ENCODE data around the gene REM1. TPM values are rescaled to one million over a fixed set of nuclear protein-coding genes. Genes with fewer than 3 reads are reported as not detected.

Gene REM1
- total RNA-seq, 1 donor from 2014 or later = 1.5 TPM

DNA sequence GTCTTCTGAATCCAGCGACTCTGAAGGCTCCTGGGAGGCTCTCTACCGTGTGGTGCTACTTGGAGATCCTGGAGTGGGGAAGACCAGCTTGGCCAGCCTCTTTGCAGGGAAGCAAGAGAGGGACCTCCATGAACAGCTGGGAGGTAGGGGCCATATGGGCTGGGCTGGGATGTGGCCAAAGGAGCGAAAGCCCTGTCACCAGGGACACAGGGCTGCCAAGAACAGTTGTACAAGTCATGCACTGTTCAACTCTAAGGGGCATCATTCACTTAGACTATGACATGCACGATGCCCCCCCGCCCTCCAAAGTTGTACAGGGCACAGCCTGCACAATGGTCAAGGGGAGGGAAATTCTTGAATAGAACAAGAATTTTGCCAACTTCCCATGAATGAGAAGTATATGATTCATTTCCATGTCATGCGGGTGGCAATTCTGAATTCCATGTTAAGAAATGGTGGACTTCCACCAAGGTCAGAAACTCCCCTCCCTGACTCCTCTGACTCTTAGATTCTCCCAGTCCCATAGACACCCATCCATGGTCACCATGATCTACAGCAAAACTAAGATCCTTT lies 1.6 kb downstream of the REM1 start:
- Histone ChIP-seq H3K9me3 (replicated peaks) (no peaks in the 10 kb centered on the region), H3K27me3 (ENCODE audit: low read depth) (peaks cover 53% of the 10 kb centered on the region), H3K4me1 (peaks cover 29% of the 10 kb centered on the region), H3K27ac (replicated peaks) (peak overlapping the region; percentile 74), H3K36me3 (no peaks in the 10 kb centered on the region), H3K4me3 (peak overlapping the region; percentile 68)
- intact Hi-C loops (cut with micrococcal nuclease) = no loop called here
- no peak for DNase-seq
- TF ChIP-seq, protein P1, sequence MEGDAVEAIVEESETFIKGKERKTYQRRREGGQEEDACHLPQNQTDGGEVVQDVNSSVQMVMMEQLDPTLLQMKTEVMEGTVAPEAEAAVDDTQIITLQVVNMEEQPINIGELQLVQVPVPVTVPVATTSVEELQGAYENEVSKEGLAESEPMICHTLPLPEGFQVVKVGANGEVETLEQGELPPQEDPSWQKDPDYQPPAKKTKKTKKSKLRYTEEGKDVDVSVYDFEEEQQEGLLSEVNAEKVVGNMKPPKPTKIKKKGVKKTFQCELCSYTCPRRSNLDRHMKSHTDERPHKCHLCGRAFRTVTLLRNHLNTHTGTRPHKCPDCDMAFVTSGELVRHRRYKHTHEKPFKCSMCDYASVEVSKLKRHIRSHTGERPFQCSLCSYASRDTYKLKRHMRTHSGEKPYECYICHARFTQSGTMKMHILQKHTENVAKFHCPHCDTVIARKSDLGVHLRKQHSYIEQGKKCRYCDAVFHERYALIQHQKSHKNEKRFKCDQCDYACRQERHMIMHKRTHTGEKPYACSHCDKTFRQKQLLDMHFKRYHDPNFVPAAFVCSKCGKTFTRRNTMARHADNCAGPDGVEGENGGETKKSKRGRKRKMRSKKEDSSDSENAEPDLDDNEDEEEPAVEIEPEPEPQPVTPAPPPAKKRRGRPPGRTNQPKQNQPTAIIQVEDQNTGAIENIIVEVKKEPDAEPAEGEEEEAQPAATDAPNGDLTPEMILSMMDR (IDR thresholded peaks at IDR 0.05; ENCODE audit: borderline replicate concordance) = no peak

GRCh38 chr20:31484001-31484400 lies 8.9 kb downstream of the REM1 start:
- Histone ChIP-seq H3K4me1 (peaks cover 24% of the 10 kb centered on the region), H3K27ac (replicated peaks) (no peak overlapping the region), H3K4me3 (no peak overlapping the region), H3K9me3 (replicated peaks) (no peaks in the 10 kb centered on the region), H3K36me3 (no peaks in the 10 kb centered on the region), H3K27me3 (ENCODE audit: low read depth) (peaks cover 44% of the 10 kb centered on the region)
- TF ChIP-seq, protein P1 (IDR thresholded peaks at IDR 0.05; ENCODE audit: borderline replicate concordance) = no peak
- DNase-seq = no peak
- intact Hi-C loops (cut with micrococcal nuclease) = no loop called here

GRCh38 chr20:31485450-31486339 lies 10.6 kb downstream of the REM1 start:
- intact Hi-C loops (cut with micrococcal nuclease) = no loop called here
- TF ChIP-seq, protein P1 (IDR thresholded peaks at IDR 0.05; ENCODE audit: borderline replicate concordance) = no peak
- peak; percentile 76 for DNase-seq

GRCh38 chr20:31488115-31488514 lies 13.0 kb downstream of the REM1 start:
- Histone ChIP-seq H3K4me3 (no peak overlapping the region), H3K27ac (replicated peaks) (peak overlapping the region; percentile 13), H3K36me3 (no peaks in the 10 kb centered on the region), H3K9me3 (replicated peaks) (no peaks in the 10 kb centered on the region), H3K4me1 (peaks cover 24% of the 10 kb centered on the region), H3K27me3 (ENCODE audit: low read depth) (peaks cover 29% of the 10 kb centered on the region)
- no peak for DNase-seq
- intact Hi-C loops (cut with micrococcal nuclease) = no loop called here
- TF ChIP-seq, protein P1 (IDR thresholded peaks at IDR 0.05; ENCODE audit: borderline replicate concordance) = no peak

More at GRCh38 chr20:31485450-31486339, 10.6 kb downstream of the REM1 start:
- Histone ChIP-seq H3K4me1 (peaks cover 24% of the 10 kb centered on the region), H3K27me3 (ENCODE audit: low read depth) (peaks cover 41% of the 10 kb centered on the region), H3K27ac (replicated peaks) (peak overlapping the region; percentile 88), H3K9me3 (replicated peaks) (no peaks in the 10 kb centered on the region), H3K36me3 (no peaks in the 10 kb centered on the region), H3K4me3 (peak overlapping the region; percentile 58)

- Histone ChIP-seq H3K27ac (replicated peaks) (peak overlapping the region; percentile 13), H3K36me3 (no peaks in the 10 kb centered on the region), H3K9me3 (replicated peaks) (no peaks in the 10 kb centered on the region), H3K4me3 (no peak overlapping the region), H3K27me3 (ENCODE audit: low read depth) (peaks cover 27% of the 10 kb centered on the region), H3K4me1 (peaks cover 24% of the 10 kb centered on the region)
- DNase-seq = no peak
- TF ChIP-seq, protein P1 (IDR thresholded peaks at IDR 0.05; ENCODE audit: borderline replicate concordance) = no peak
- intact Hi-C loops (cut with micrococcal nuclease) = no loop called here
Observed at GRCh38 chr20:31489152-31489551, 14.1 kb downstream of the REM1 start.

All from left ventricle myocardium inferior (tissue), 1 donor.